ENCODE results near the gene ABCA9. TPM values are rescaled to one million over a fixed set of nuclear protein-coding genes. Genes with fewer than 3 reads are reported as not detected.

The ABCA9 gene
- polyA plus RNA-seq, 1 donor from 2014 or later: 0.69 TPM

DNA sequence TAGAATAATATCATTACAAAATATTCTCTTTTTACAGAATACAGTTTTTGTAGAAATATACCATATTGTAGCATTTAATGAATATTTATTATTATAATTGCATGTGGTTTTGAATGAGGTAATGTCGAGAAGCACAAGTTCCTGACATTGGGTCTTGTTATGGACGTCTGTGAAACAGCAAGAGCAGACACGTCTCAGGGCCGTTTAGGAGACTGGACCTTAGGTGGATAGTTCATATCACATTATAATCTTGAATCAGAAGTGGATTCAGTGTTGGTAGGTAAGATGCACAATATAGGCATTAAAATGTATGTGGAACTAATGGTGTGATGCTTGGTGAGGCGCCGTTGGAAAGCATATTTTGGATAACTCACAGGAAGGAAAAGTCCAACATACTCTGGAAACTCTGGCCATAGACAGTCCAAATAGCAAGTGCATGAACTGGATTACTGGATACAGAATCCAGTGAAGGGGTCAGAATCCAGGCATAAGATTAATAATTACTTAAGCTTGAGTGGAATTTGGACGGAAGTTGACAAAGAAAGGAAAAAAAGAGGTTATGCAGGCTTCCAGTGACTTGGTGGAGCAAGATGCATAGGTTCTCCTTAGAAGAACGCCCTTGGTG, 122.7 kb downstream of the ABCA9 start:
- Histone ChIP-seq H3K27ac (ENCODE audit: low read length) (no peak overlapping the region), H4K20me1 (ENCODE audit: insufficient read depth) (no peaks in the 10 kb centered on the region), H3K27me3 (ENCODE audit: insufficient read depth, low read depth, low read length) (no peaks in the 10 kb centered on the region), H3K4me3 (ENCODE audit: low read length) (no peak overlapping the region), H3K9ac (ENCODE audit: low read length) (no peak overlapping the region), H3K4me2 (ENCODE audit: low read length) (no peak overlapping the region), H3K79me2 (replicated peaks; ENCODE audit: insufficient read depth, low read length) (no peaks in the 10 kb centered on the region), H3K36me3 (ENCODE audit: insufficient read depth, low read length) (no peaks in the 10 kb centered on the region), H2AFZ (ENCODE audit: low read depth, low read length) (no peak overlapping the region), H3K9me2 (ENCODE audit: insufficient read depth, low read length) (no peaks in the 10 kb centered on the region), H3F3A (ENCODE audit: insufficient read depth, low read length, poor library complexity, severe bottlenecking) (no peaks in the 10 kb centered on the region), H3K9me3 (ENCODE audit: low read length) (no peaks in the 10 kb centered on the region)
- no peak for TF ChIP-seq TAF1 (IDR thresholded peaks at IDR 0.05; ENCODE audit: low read depth)

DNA sequence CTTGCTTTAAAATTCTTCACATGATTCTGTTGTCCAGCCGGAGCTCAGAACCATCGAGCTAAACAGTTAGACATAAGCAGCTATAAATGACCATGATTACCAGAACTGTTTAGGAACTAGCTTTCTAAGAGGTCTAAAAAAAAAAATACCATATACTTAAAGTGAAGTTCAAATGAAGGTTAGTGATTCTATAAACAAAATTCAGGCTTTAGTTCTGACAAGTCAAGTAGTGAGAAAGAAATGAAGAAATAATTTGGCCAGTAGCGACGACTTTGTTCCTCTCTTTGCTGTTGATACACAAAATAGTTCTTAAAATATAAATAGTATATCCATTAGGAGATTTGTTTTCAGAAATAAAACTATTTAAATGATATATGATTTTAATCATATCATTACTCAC, 133.2 kb downstream of the ABCA9 start:
- H3F3A ChIP-seq (ENCODE audit: insufficient read depth, low read length, poor library complexity, severe bottlenecking): no peaks in the 10 kb centered on the region
- no peaks in the 10 kb centered on the region for H3K36me3 ChIP-seq (ENCODE audit: insufficient read depth, low read length)
- no peak overlapping the region for H3K4me2 ChIP-seq (ENCODE audit: low read length)
- H2AFZ ChIP-seq (ENCODE audit: low read depth, low read length): no peak overlapping the region
- no peaks in the 10 kb centered on the region for H3K9me3 ChIP-seq (ENCODE audit: low read length)
- no peaks in the 10 kb centered on the region for H3K9me2 ChIP-seq (ENCODE audit: insufficient read depth, low read length)
- H3K79me2 ChIP-seq (replicated peaks; ENCODE audit: insufficient read depth, low read length): no peaks in the 10 kb centered on the region
- H4K20me1 ChIP-seq (ENCODE audit: insufficient read depth): no peaks in the 10 kb centered on the region
- H3K27me3 ChIP-seq (ENCODE audit: insufficient read depth, low read depth, low read length): no peaks in the 10 kb centered on the region
- TF ChIP-seq, protein P1, sequence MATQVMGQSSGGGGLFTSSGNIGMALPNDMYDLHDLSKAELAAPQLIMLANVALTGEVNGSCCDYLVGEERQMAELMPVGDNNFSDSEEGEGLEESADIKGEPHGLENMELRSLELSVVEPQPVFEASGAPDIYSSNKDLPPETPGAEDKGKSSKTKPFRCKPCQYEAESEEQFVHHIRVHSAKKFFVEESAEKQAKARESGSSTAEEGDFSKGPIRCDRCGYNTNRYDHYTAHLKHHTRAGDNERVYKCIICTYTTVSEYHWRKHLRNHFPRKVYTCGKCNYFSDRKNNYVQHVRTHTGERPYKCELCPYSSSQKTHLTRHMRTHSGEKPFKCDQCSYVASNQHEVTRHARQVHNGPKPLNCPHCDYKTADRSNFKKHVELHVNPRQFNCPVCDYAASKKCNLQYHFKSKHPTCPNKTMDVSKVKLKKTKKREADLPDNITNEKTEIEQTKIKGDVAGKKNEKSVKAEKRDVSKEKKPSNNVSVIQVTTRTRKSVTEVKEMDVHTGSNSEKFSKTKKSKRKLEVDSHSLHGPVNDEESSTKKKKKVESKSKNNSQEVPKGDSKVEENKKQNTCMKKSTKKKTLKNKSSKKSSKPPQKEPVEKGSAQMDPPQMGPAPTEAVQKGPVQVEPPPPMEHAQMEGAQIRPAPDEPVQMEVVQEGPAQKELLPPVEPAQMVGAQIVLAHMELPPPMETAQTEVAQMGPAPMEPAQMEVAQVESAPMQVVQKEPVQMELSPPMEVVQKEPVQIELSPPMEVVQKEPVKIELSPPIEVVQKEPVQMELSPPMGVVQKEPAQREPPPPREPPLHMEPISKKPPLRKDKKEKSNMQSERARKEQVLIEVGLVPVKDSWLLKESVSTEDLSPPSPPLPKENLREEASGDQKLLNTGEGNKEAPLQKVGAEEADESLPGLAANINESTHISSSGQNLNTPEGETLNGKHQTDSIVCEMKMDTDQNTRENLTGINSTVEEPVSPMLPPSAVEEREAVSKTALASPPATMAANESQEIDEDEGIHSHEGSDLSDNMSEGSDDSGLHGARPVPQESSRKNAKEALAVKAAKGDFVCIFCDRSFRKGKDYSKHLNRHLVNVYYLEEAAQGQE (IDR thresholded peaks at IDR 0.05; ENCODE audit: borderline replicate concordance): no peak
- TF ChIP-seq, protein P2, sequence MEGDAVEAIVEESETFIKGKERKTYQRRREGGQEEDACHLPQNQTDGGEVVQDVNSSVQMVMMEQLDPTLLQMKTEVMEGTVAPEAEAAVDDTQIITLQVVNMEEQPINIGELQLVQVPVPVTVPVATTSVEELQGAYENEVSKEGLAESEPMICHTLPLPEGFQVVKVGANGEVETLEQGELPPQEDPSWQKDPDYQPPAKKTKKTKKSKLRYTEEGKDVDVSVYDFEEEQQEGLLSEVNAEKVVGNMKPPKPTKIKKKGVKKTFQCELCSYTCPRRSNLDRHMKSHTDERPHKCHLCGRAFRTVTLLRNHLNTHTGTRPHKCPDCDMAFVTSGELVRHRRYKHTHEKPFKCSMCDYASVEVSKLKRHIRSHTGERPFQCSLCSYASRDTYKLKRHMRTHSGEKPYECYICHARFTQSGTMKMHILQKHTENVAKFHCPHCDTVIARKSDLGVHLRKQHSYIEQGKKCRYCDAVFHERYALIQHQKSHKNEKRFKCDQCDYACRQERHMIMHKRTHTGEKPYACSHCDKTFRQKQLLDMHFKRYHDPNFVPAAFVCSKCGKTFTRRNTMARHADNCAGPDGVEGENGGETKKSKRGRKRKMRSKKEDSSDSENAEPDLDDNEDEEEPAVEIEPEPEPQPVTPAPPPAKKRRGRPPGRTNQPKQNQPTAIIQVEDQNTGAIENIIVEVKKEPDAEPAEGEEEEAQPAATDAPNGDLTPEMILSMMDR (IDR thresholded peaks at IDR 0.05; ENCODE audit: poor library complexity, severe bottlenecking): no peak
- TF ChIP-seq EP300 (conservative IDR thresholded peaks at IDR 0.05; ENCODE audit: poor library complexity, severe bottlenecking) (no peak), EZH2 (IDR thresholded peaks at IDR 0.05; ENCODE audit: borderline replicate concordance, insufficient read depth, low read length, poor library complexity, severe bottlenecking) (no peak), RAD21 (conservative IDR thresholded peaks at IDR 0.05) (no peak), MXI1 (conservative IDR thresholded peaks at IDR 0.05; ENCODE audit: poor library complexity, severe bottlenecking) (no peak), SMC3 (conservative IDR thresholded peaks at IDR 0.05; ENCODE audit: poor library complexity) (no peak), POLR2AphosphoS5 (IDR thresholded peaks at IDR 0.05) (no peak)
- H3K9ac ChIP-seq (ENCODE audit: low read length): no peak overlapping the region
- no peak overlapping the region for H3K4me3 ChIP-seq (ENCODE audit: low read length)
- no peak overlapping the region for H3K27ac ChIP-seq (ENCODE audit: low read length)

All from neural cell (in vitro differentiated cells).